Measurements from ENCODE around the gene OR7D4.
"Not testable (repeated sequence)": the region's sequence is repeated elsewhere in the genome, so short reads cannot be mapped to it uniquely, and the experiment has no call there.

OR7D4 gene

GRCh38 chr19:9219489-9219888 is at the start of gene OR7D4:
Gene OR7D4 (minus strand): TSS chr19:9219589. CDS start chr19:9214837, 4,752 bp downstream.
- DNase-seq (ENCODE audit: low read depth), result no peak

DNA sequence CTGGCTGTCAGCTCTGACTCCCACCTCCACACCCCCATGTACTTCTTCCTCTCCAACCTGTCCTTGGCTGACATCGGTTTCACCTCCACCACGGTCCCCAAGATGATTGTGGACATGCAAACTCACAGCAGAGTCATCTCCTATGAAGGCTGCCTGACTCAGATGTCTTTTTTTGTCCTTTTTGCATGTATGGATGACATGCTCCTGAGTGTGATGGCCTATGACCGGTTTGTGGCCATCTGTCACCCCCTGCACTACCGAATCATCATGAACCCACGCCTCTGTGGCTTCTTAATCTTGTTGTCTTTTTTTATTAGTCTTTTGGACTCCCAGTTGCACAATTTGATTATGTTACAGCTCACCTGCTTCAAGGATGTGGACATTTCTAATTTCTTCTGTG is 31.8 kb upstream of the OR7D4 start:
- no peak for DNase-seq (ENCODE audit: low read depth)

DNA sequence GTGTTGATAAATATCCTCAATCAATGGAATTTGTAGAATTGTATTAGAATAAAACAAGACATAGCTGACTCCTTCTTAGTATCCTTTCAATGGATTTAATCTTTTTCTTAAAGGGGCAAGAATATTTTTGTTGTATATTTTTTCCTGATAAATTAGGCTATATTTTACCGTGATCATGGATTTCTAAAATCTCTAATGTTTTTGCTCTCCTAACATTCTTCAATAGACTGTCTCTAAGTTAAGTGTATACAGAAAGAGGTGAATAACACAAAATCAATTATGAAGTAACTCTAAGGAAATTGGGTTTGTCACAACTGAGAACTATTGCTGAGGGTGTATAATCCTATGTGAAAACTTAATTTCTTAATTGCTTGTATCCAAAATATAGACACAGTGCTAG is 31.2 kb upstream of the OR7D4 start, which contains the start of gene OR7E24:
Gene OR7E24, plus strand, starts transcription at position 301 of the 400 bp plus-strand sequence. CDS start 114 bp downstream, outside the sequence.
- no peak for DNase-seq (ENCODE audit: low read depth)

DNA sequence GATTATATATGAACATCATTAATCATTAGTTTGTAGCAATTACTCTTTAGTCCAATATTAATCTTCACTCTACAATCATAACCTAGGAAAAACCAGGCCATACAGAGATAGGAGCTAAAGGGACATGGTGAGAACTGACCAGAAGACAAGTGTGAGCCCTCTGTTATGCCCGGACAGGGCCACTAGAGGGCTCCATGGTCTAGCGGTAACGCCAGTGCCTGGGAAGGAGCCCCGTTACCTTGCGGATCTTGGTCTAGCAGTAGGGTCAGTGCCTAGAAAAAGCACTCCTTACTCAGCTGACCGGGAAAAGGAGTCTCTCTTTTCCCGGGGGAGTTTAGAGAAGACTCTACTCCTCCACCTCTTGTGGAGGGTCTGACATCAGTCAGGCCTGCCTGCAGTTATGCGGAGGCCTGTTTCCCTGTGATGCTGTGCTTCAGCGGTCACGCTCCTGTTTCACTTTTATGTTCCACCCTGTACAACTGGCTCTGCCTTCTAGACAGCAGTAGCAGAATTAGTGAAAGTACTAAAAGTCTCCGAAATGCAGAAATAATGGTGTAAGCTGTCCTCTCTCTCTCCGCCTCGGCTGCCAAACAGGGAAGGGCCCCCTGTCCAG is 13.8 kb downstream of the OR7D4 start:
- DNase-seq (ENCODE audit: low read depth), result peak; percentile 43

- DNase-seq (ENCODE audit: low read depth), result not testable (repeated sequence)
Observed at GRCh38 chr19:9198044-9198443, 21.3 kb downstream of the OR7D4 start.

GRCh38 chr19:9189535-9189934 is 29.9 kb downstream of the OR7D4 start:
- DNase-seq (ENCODE audit: low read depth), result no peak

GRCh38 chr19:9187191-9187590 is 32.2 kb downstream of the OR7D4 start:
- DNase-seq (ENCODE audit: low read depth), result no peak

DNA sequence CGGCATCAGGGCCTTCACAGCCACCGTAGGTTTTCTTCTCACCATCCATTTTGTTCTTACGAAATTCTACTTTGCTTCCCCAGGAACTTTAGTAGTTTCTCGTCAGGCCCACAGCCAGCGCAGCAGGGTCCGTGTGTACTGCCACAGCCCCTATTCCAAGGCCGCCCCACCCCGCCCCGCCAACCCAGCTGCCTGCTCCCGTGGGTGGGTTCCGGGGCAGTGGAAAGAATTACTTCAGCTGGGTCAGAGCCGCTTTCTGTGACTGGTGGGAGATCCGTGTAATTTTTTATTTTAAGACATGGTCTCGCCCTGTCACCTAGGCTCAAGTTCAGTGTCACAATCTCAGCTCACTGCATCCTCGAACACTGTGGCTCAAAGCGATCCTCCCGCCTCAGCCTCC is 36.4 kb downstream of the OR7D4 start:
- DNase-seq (ENCODE audit: low read depth), result no peak

DNA sequence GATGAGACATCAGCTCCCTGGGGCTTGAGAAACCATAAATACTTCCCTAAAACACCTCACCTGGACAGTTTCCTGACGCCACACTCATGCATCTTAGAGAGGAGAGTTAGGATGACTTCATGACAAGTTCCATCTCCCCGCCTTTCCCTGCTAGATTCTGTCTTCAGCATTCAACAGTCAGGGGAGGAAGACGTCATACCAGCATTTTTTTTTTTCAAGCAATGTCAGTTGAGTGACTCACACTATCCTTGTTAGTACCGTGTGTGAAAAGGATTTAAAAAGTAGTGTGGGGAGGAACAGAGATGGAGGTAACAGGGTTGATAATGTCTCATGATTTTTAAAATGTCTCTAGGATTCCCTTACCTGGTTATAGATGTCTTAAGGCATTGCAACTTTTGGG is 40.5 kb downstream of the OR7D4 start, which contains the start of gene OR7D2:
Gene OR7D2, plus strand, starts transcription at position 79 of the 400 bp plus-strand sequence. CDS start 6,803 bp downstream, outside the sequence.
- DNase-seq (ENCODE audit: low read depth), result no peak

GRCh38 chr19:9175326-9175725 is 44.1 kb downstream of the OR7D4 start:
- no peak for DNase-seq (ENCODE audit: low read depth)

GRCh38 chr19:9171393-9171991 is 47.9 kb downstream of the OR7D4 start:
- DNase-seq (ENCODE audit: low read depth), result no peak

DNA sequence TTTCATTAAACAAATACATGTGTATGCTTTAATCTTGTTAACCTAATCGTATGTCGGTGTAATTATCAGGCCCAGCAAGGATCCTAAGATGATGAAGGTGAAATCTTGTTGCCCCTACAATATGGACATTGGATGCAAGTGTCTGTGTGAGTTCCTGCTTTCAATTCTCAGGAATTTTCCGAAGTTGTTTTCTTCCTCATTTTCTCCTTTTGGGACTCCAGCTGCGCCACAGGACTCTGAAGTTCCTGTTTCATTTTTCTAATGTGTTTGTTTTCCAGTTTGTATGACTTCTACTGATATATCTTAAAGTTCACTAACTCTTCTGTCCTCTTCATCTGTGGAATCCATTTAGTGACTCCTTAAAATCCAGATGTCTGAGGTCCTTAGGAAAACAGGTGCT is 52.5 kb downstream of the OR7D4 start:
- no peak for DNase-seq (ENCODE audit: low read depth)

- no peak for DNase-seq (ENCODE audit: low read depth)
Observed at GRCh38 chr19:9165261-9165660, 54.1 kb downstream of the OR7D4 start.

- no peak for DNase-seq (ENCODE audit: low read depth)
Observed at GRCh38 chr19:9161427-9161826, 58.0 kb downstream of the OR7D4 start.

Data from CMK (cell line).